CD4-positive, alpha-beta T cell treated with Interleukin-10 for 1 hour (primary cell): ENCODE measurements around the gene CCDC159.
A peak's percentile ranks its signal among the peaks of the same experiment; 100 is the strongest.
"Not testable (repeated sequence)": the region's sequence is repeated elsewhere in the genome, so short reads cannot be mapped to it uniquely, and the experiment has no call there.

ENCODE experiments used
- DNase-seq: peaks from one replicate; pipeline ENCODE4 v3.0.0-alpha.2; 2020

Gene CCDC159, protein sequence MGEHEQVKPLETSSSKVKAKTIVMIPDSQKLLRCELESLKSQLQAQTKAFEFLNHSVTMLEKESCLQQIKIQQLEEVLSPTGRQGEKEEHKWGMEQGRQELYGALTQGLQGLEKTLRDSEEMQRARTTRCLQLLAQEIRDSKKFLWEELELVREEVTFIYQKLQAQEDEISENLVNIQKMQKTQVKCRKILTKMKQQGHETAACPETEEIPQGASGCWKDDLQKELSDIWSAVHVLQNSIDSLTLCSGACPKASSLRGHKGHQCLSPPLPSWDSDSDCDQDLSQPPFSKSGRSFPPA

DNA sequence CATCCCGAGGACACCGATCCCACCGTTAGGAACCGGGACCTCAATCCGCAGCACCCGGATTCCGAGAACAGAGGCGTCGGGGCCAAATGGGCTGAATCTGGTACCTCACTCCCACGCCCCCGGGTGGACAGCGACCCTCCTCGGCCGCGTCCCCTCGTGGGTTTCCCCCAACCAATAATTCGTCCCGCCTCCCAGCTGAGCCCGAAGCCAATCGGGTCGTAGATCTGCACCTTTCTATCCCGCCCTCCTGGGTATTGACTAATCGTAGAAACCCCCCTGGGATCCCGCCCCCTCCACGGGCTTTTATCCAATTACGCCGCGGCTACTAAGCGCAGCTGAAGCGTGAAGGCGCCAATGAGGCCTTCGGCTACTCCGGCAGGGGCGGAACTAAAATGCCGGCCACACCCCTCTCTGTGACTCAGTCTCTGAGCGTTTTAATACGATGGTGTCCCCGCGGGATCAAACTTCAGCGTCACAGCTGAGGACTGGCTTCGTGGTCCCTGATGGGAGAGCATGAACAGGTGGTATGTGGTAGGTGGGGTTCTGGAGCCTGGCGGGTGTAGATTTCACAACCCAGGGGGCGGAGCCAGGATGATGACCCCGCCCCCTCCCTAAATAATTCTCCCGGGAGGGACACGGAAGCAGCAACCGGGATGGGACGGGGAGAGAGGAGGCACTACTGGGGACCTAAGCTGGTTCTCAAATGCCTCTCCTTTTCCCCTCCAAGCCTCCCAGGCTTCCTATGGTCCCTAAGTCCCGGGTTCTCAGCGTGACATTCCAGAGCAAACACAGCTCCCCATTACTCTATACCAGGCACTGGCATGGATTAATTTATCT, at the start of gene CCDC159, which contains the start of gene TMEM205:
TSS of gene CCDC159 (plus strand) at position 416 of the 837 bp plus-strand sequence. CDS start at position 504, 88 bp downstream.
TSS of gene TMEM205 (minus strand) at position 165 of the 837 bp plus-strand sequence. CDS start 649 bp downstream, outside the sequence.
- peak; percentile 99 for DNase-seq

DNA sequence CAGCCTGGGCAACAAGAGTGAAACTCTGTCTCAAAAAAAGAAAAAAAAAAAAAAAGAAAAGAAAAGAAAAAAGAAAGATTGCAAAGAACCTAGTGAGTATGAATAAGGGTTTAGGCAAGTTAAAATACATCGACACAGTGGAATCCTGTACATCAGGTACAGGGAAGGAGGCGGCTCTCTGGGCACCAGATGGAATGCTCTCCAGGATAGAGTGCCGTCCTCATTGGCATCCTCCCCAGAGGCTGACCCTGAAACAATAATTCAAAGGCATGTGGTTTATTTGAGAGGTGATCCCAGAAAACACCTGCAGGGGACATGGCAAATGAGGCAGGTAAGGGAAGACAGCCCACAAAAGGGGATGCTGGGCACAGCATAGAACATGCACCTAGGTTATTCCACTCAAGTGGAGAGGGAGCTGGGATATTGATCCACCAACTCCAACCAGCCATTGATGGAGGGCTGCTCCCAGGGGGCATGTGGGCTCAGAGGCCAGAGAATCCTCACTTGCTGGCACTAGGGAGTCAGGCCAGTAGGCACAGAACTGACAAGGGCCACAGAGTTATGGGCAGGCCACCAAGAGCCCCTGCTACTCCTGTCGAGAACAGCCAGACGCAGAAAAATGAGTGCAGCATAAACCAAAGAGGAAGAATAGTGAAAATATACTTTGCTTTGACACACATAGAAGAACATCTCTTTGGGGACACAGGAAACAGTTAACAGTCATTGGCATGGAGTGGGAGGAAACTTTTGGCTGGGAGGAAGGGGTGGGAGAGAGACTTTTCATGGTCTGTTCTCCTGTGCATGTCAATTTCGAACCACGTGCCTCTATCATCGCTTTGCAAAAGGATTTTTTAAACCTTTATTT, 46.1 kb upstream of the CCDC159 start:
- no peak for DNase-seq

DNA sequence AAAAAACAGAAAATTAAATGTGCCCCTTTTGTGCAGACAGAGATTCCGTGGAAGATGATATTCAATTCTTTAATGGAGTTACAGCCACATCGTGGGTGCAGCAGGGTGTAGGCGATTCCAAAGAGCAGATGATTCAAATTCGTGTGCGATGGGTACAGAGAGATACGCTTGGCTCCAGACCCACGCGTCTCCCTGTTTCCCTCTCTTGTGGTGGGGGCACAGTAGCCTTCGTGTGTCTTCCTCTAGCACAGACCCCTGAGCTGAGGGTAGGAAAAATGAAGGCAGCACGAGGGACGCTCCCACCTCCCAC, 45.6 kb upstream of the CCDC159 start:
- no peak for DNase-seq

DNA sequence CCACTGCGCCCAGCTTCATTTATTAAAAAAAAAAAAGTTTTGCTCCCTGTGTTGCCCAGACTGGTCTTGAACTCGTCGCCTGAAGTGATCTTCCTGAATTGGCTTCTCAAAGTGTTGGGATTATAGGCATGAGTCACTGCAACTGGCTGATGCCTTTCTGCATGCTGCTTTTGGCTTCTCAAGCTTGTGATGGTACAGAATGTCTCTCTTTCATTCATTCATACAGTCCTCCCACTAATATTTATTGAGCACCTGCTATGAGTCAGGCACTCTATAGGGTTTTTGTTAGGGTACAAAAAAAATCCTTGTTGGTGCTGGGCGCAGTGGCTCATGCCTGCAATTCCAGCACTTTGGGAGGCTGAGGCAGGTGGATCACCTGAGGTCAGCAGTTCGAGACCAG, 41.4 kb upstream of the CCDC159 start:
- DNase-seq = no peak

DNA sequence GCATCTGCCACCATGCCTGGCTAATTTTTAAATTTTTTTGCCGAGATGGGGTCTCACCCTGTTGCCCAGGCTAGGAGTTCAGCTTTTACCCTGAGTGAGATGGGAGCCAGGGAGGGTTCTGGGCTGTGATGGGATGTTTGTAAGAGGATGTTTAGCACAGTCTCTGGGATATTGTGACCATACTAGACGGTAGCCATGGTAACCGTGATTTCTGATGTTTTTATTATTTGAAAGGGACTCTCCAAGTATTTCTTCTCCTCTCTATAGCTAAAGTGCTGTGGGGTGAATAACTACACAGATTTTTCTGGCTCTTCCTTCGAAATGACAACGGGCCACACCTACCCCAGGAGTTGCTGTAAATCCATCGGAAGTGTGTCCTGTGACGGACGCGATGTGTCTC, 40.0 kb upstream of the CCDC159 start:
- no peak for DNase-seq

DNA sequence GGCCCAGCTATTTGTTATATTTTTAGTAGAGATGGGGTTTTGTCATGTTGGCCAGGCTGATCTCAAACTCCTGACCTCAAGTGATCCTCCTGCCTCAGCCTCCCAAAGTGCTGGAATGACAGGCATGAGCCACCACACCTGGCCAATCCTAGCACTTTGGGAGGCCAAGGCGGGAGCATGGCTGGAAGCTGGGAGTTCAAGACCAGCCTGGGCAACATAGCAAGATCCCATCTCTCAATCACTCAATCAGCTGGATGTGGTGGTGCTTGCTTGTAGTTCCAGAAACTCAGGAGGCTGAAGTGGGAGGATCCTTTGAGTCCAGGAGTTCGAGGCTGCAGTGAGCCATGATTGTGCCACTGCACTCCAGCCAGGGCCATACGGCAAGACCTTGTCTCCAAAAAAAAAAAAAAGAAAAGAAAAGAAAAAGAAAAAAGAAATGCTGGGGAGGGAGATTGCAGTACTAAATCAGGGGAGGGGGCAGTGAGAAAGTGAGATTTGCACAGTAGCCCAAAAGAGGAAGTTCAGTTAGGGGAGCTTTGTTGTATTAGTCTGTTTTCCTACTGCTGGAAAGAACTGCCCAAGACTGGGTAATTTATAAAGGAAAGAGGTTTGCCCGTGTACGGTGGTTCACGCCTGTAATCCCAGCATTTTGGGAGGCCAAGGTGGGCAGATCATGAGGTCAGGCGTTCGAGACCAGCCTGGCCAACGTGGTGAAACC, 25.9 kb upstream of the CCDC159 start:
- not testable (repeated sequence) for DNase-seq

DNA sequence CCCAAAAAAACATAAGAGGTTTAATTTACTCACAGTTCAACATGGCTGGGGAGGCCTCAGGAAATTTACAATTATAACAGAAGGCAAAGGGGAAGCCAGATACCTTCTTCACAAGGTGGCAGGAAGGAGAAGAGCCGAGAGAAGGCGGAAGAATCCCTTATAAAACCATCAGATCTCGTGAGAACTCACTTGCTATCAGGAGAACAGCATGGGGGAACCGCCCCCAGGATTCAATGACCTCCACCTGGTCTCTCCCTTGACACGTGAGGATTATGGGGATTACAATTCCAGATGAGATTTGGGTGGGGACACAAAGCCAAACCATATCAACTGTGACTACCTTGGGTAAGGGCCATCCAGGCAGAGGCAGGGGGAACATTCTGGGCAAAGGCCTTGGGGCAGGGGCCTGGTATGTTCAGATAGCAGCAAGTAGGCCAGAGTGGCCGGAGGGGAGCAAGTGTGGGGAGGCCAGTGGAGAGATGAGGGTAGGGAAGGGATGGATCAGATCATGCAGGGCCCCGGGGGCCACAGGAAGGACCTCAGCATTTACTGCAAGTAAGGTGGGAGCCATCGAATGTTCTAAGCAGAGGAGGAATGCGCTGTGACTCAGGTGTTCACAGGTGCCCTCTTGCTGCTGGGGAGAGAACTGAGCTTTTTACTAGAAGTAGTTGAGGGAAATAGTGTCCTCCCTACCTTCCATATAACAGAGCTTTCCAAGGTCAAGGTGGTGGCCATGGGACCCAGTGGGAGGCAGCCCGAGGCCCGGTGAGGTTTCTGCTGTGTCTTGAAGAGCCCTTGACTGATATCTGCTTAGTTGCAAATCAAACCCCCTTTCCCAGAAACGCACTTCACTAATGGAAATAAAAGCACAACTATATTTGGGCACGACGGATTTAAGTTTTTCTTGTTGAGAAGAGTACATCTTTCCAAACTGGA, 24.9 kb upstream of the CCDC159 start:
- DNase-seq = no peak

DNA sequence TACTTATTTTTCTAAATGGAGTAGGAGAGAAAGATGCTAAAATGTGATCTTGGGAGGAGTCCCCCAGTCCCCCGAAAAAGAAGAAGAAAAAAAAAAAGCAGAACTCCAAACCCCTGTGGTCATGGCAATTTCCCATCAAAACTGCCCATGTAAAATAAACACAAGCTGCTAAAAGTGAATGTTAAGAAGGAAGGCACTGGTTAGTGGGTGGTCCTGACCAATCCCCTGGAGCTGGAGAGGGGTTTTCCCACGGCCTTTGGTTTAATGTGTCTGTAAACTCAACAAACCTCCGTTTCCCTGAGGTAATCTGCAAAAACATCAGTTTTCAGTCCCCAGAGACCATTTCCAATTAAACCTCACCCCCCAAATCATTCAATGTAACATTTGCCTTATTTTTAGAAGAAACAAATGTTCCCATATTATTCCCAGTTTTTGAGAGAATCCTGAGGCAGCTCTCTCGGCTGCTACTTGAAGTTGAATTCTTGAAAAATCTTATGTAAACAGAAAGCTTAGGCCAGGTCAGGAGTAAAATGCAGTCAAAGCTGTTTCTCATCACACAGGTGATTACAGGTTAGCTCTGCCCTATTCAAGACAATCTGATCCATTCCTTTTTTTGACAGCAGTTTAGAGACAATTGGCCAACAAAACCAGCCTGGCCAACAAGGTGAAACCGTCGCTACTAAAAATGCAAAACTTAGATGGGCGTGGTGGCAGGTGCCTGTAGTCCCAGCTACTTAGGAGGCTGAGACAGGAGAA, 23.9 kb upstream of the CCDC159 start:
- DNase-seq = no peak

DNA sequence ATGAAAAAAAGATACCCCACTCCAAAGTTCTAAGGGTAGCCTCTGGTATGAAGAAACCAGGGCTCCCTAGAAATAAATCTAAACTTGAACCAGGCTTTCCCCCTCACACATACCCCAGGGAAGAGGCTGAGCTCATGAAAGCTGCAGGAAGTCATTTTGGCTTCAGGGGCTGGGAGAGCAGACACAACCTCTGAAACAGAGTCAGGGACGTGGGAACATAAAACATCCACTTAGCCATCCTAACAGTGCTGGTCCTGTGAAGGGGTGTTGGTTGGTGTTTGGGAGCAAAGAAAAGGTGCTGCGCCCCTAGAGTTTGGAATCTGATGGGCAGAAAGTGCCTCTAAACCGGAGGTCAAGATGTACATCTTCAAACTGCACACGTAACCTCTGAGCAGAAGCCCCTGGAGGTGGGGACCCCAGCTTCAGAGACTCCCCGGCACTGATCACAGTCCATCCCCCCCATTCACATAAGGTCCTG, 22.7 kb upstream of the CCDC159 start:
- no peak for DNase-seq

DNA sequence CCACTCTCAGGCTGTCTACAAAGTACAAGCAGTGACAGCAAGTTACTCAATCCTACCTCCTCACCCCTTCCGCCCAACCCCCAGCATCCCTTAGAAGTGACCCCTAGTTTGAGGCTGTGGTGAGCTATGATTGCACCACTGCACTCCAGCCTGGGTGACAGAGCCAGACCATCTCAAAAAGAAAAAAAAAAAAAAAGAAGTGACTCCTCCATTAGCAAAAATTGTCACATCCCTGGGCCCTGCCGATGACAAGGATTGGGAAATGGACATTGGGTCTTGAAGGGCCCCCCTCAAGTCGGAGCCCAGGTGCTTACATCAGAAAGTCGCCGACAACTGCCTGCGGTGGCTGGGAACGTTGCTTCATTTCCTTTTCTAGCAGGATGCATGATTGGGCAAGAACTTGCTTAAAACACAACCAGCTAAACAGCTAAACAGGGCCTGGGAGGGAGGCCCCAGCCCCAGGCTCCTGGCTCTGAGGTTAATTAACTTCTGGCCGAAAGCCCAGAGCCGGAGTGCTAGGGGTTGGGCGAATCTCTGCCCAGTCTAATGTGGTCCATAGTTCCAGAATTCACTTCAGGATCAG, 22.1 kb upstream of the CCDC159 start:
- DNase-seq = peak; percentile 34

DNA sequence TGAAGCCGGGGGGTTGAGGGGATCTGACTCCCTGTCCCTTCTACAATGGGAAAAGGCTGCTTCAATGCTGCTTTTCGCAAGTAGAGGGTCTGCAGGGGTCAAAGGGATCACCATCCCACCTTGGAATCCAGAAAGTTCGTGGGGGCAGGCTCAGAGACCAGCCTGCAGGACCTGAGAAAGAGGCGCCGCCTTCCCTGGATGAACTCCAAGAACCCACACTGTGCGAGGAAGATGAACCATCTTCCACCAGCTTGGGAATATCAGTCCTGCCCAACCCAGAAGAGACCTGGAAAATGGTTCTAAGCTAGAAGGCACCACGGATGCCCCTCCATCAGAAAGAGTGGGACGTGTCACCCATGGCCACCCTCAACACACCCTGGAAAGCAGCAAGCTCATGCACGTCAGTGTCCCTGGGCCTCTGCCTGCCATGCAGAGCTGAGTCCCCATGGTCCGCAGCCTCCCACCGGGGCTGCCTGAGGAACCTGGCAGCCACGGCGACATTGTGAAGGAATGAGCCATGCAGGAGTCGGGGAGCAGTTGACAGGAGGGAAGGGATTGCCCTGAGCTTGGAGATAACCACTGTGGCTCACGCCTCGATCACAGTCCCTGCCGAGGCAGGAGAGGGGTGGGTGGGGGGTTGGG, 21.4 kb upstream of the CCDC159 start:
- DNase-seq = no peak

DNA sequence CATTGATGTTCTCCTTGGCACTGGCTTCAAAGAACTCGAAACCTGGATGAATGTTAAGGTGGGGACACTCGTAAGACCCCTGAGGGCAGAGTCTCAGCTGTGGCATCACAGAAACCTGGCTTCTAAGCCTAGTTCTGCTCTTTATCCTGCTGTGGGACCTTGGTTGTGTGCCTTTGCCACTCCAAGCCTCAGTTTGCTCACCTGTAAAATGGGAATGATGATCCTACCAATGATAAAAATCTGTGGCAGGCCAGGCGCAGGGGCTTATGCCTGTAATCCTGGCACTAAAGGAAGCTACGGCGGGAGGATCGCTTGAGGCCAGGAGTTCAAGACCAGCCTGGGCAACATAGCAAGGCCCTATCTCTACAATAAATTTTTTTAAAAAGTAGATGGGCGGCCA, 20.8 kb upstream of the CCDC159 start:
- DNase-seq = no peak

DNA sequence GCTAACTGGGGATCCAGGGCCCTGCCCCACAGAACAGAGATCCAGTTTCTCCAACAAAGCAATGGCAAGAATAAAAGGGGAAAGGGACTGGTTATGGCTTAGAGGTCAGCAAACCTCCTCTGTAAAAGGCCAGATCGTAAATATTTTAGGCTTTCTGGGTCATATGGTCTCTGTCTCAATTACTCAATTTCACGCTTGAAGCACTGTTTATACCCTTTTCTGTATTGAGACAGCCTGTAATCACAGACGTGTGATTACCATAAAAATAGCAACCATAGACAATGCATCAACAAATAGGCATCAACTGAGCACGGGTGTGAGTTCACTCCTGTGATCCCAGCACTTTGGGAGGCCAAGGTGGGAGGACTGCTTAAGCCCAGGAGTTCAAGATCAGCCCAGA, 16.2 kb upstream of the CCDC159 start:
- DNase-seq = no peak

DNA sequence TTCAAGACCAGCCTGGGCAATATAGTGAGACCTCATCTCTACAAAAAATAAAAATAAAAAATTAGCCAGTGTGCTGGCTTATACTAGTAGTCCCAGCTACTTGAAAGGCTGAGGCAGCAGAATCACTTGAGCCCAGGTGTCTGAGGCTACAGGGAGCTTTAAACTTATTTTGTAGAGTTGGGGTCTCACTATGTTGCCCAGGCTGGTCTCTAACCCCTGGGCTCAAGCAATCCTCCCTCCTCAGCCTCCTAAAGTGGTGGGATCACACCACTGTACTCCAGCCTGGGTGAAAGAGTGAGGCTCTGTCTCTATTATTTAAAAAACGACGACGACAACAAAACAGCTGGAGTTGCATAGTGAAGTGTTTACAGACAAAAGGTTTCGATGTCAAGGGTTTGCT, 14.8 kb upstream of the CCDC159 start:
- no peak for DNase-seq

DNA sequence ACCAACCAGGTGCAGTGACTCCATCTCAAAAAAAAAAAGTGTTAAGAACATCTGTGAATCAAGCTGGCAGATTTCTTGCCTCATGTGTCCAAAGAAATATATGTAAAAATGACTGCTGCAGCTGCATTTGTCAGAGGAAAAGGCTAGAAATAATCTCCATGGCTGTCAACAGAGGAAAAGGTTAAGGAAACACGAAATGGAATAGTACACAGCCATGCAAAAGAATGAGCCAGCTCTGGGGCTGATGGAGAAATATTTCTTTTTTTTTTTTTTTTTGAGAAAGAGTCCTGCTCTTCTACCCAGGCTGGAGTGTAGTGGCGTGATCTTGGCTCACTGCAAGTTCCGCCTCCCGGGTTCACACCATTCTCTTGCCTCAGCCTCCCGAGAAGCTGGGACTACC, 13.5 kb upstream of the CCDC159 start:
- DNase-seq = no peak

DNA sequence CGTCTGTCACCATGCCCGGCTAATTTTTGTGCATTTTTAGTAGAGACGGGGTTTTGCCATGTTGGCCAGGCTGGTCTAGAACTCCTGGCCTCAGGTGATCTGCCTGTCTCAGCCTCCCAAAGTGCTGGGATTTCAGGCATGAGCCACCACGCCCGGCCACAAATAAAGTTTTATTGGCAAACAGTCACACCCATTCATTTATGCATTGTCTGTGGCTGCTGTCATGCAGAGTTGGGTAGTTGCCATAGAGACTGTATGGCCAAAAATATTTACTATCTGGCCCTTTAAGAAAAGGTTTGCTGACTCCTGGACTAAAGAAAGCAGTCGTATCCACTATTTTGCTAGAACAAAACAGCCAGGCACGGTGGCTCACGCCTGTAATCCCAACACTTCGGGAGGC, 12.5 kb upstream of the CCDC159 start:
- DNase-seq = not testable (repeated sequence)

DNA sequence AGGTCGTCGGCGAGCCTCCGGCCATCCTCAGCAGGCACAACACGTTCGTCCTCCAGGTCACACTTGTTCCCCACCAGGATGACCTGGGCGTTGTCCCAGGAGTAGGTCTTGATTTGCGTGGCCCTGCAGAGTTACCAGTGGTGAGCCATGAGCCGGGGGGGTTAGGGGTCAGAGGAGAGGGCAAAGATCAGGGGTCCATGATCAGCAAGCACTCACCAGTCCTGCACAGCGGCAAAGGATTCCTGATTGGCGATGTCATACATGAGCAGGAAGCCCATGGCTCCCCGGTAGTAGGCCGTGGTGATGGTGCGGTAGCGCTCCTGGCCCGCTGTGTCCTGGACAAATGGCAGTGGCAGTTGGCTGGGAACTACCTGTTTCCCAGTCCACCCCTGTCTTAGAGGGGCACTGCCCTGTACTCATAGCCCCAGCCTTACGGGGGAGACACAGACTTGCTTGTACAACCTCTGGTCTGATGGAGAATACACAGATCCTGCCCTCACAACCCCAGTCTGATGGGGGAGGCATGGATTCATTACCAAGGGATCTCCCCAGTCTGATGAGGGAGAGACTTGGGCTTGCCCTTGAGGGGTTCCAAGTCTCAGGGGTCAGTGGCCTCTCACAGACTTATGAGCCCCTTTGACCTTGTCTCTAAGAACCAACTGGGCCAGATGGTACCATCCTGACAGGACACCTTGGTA, 10.7 kb upstream of the CCDC159 start:
- no peak for DNase-seq

DNA sequence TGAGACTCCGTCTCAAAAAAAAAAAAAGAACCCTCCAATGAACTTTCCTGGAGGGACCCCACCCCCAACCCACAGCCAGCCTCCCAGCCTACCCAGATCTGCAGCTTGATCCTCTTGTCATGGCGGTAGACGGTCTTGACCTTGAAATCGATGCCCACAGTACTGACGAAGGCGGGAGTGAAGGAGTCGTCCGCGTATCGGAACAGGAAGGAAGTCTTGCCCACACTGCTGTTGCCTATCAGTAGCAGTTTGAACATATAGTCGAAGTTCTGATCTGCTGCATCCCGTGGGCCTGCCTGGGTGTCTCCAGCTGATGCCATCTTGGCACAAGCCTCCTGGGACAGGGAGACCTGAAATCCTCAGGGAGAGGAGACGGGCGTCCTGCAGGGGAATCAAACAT, 9.2 kb upstream of the CCDC159 start:
- peak; percentile 15 for DNase-seq

DNA sequence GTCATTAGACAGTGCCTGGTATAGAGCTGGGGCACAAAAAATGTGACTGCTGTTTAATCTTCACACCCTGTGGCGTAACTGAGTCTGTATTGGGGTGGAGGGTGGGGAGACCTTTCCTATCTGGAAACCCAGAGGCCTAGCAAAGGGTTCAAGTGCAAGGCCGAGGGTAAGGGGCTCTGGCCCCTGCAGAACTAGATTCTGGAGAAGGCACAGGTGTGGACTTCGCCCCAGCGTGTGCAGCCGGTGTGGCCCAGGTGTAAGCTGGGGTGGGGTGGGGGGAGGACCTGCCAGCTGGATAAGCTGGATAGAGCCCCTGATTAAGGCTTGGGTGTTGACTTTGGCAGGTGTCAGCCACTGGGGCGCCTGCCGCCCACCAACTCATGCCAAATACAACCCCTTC, 8.2 kb upstream of the CCDC159 start:
- DNase-seq = no peak
